Measurements from ENCODE around the gene GTPBP1. TPM values are rescaled to one million over a fixed set of nuclear protein-coding genes. Genes with fewer than 3 reads are reported as not detected.
A peak's percentile ranks its signal among the peaks of the same experiment; 100 is the strongest.

Gene GTPBP1
- total RNA-seq, 4 donors from 2014 or later, result 46.0 to 72.0 (median 56.6) TPM

DNA sequence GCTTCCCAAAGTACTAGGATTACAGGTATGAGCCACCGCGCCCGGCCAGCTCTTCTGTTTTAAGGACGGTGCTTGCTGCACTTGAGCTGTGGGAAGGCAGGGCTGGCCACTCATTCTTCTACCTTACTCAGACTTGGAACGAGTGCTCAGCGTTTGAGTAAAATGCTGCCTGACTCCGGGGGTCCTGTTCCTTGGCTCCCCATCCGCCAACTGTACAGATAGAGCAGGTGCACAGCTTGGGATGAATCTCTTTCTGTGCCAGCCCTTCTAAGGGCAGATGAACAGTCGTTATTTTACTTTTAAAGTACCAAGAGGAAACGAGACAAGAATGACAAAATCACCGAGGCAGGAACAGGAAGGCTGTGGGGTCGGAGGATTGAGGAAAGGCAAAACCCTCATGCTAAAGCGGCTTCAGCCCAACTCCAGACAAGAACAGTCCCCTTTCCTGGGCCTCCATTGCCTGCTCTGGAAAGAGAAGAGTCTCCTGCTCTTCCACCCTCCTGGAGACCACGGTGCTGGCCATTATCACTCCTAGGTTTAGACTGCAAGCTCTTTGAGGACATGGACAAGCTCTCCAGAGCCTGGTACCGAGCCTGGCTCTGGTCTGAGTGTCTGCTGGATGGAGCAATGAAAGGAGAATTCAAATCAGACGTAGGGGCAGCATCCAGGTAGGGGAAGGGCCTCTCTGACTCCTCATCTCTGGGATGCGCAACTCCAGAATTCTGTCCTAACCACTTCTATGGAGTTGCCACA is 51.1 kb downstream of the GTPBP1 start:
- Histone ChIP-seq H3K27ac (peak overlapping the region; percentile 92 to 96 (median 94)), H3K9me3 (no peaks in the 10 kb centered on the region), H3K4me3 (peak overlapping the region; percentile 65 to 80 (median 73)), H3K27me3 (no peaks in the 10 kb centered on the region), H3K36me3 (peaks cover 0 to 11% (median 0%) of the 10 kb centered on the region in 3 donors), H3K4me1 (peaks cover 0 to 41% (median 25%) of the 10 kb centered on the region in 4 donors)
- WGBS, 2 donors, result 67 to 68% methylated on average over 17 of the region's 17 CpGs
- no peak for DNase-seq (ENCODE audit: low spot score in 2 of 2)
- TF ChIP-seq EP300 (IDR thresholded peaks at IDR 0.05), result no peak
- TF ChIP-seq POLR2A (IDR thresholded peaks at IDR 0.05), result no peak
- TF ChIP-seq, protein P1, sequence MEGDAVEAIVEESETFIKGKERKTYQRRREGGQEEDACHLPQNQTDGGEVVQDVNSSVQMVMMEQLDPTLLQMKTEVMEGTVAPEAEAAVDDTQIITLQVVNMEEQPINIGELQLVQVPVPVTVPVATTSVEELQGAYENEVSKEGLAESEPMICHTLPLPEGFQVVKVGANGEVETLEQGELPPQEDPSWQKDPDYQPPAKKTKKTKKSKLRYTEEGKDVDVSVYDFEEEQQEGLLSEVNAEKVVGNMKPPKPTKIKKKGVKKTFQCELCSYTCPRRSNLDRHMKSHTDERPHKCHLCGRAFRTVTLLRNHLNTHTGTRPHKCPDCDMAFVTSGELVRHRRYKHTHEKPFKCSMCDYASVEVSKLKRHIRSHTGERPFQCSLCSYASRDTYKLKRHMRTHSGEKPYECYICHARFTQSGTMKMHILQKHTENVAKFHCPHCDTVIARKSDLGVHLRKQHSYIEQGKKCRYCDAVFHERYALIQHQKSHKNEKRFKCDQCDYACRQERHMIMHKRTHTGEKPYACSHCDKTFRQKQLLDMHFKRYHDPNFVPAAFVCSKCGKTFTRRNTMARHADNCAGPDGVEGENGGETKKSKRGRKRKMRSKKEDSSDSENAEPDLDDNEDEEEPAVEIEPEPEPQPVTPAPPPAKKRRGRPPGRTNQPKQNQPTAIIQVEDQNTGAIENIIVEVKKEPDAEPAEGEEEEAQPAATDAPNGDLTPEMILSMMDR (IDR thresholded peaks at IDR 0.05), result no peak

GRCh38 chr22:38757464-38757757 is 51.7 kb downstream of the GTPBP1 start:
- Histone ChIP-seq H3K27me3 (no peaks in the 10 kb centered on the region), H3K36me3 (peaks cover 0 to 5% (median 0%) of the 10 kb centered on the region in 3 donors), H3K27ac (peak overlapping the region in 3 of 4 donors; percentile 92 to 96 (median 96)), H3K9me3 (no peaks in the 10 kb centered on the region), H3K4me1 (peaks cover 0 to 38% (median 25%) of the 10 kb centered on the region in 4 donors), H3K4me3 (peak overlapping the region in 1 of 4 donors; percentile 80)
- TF ChIP-seq, protein P1 (IDR thresholded peaks at IDR 0.05), result no peak
- no peak for TF ChIP-seq EP300 (IDR thresholded peaks at IDR 0.05)
- no peak for TF ChIP-seq POLR2A (IDR thresholded peaks at IDR 0.05)
- 53 to 97% methylated on average over 3 to 4 of the region's 4 CpGs for WGBS, 2 donors
- DNase-seq (ENCODE audit: low spot score in 2 of 2), result no peak

GRCh38 chr22:38758276-38758945 is 52.7 kb downstream of the GTPBP1 start:
- TF ChIP-seq, protein P1 (IDR thresholded peaks at IDR 0.05), result no peak
- TF ChIP-seq EP300 (IDR thresholded peaks at IDR 0.05) (no peak), POLR2A (IDR thresholded peaks at IDR 0.05) (no peak)
- peaks cover 0 to 34% (median 17%) of the 10 kb centered on the region in 4 donors for H3K4me1 ChIP-seq
- H3K4me3 ChIP-seq, result no peak overlapping the region
- WGBS, 2 donors, result 69 to 74% methylated on average over 16 of the region's 16 CpGs
- H3K27ac ChIP-seq, result peak overlapping the region in 2 of 4 donors; percentile 1 to 24
- no peak for DNase-seq (ENCODE audit: low spot score in 2 of 2)
- no peaks in the 10 kb centered on the region for H3K36me3 ChIP-seq
- no peaks in the 10 kb centered on the region for H3K9me3 ChIP-seq
- no peaks in the 10 kb centered on the region for H3K27me3 ChIP-seq

- TF ChIP-seq, protein P1 (IDR thresholded peaks at IDR 0.05), result no peak
- no peak for TF ChIP-seq POLR2A (IDR thresholded peaks at IDR 0.05)
- TF ChIP-seq EP300 (IDR thresholded peaks at IDR 0.05), result no peak
- Histone ChIP-seq H3K27me3 (no peaks in the 10 kb centered on the region), H3K9me3 (no peaks in the 10 kb centered on the region), H3K27ac (no peak overlapping the region), H3K4me1 (peaks cover 0 to 33% (median 13%) of the 10 kb centered on the region in 4 donors), H3K4me3 (no peak overlapping the region), H3K36me3 (no peaks in the 10 kb centered on the region)
- DNase-seq (ENCODE audit: low spot score in 2 of 2), result no peak
- WGBS, 2 donors, result 89% methylated on average over 7 of the region's 7 CpGs
Measured at GRCh38 chr22:38759005-38759404, 53.3 kb downstream of the GTPBP1 start.
